ENCODE measurements around the gene TRPM3. TPM values are rescaled to one million over a fixed set of nuclear protein-coding genes. Genes with fewer than 3 reads are reported as not detected.

The TRPM3 gene
- total and polyA plus RNA-seq, 4 donors, result 0.07 to 0.89 (median 0.67) TPM

- Histone ChIP-seq H3K27me3 (ENCODE audit: control insufficient read depth in 4 of 4, insufficient read depth in 4 of 4, low read length in 3 of 4) (no peaks in the 10 kb centered on the region), H3K9me3 (ENCODE audit: control insufficient read depth in 4 of 4, low read length in 3 of 4) (no peaks in the 10 kb centered on the region), H3K27ac (ENCODE audit: low read depth in 1 of 2, low read length in 2 of 2) (no peak overlapping the region), H3K4me1 (ENCODE audit: control insufficient read depth in 4 of 4, insufficient read depth in 4 of 4, low read length in 3 of 4) (no peaks in the 10 kb centered on the region), H3K4me3 (ENCODE audit: low read depth in 1 of 3, low read length in 3 of 3) (no peak overlapping the region), H3K9ac (ENCODE audit: low read depth in 1 of 2, low read length in 2 of 2) (no peak overlapping the region), H3K36me3 (ENCODE audit: control insufficient read depth in 4 of 4, insufficient read depth in 3 of 4, low read depth in 1 of 4, low read length in 3 of 4) (no peaks in the 10 kb centered on the region)
- no peak for DNase-seq (ENCODE audit: low spot score)
- WGBS, result 88% methylated on average over 2 of the region's 2 CpGs
- TF ChIP-seq NR2F2 (IDR thresholded peaks at IDR 0.05) (no peak), GABPA (IDR thresholded peaks at IDR 0.05 in 1 of 2, conservative IDR thresholded peaks at IDR 0.05 in 1 of 2) (no peak), TAF1 (conservative IDR thresholded peaks at IDR 0.05) (no peak), EGR1 (IDR thresholded peaks at IDR 0.05; ENCODE audit: low read depth in 2 of 2) (no peak), JUND (IDR thresholded peaks at IDR 0.05) (no peak), REST (IDR thresholded peaks at IDR 0.05) (no peak), HNF4G (IDR thresholded peaks at IDR 0.05) (no peak), FOXA2 (IDR thresholded peaks at IDR 0.05) (no peak), SP1 (IDR thresholded peaks at IDR 0.05) (no peak), RXRA (IDR thresholded peaks at IDR 0.05) (no peak), ZBTB33 (IDR thresholded peaks at IDR 0.05) (no peak), ATF3 (IDR thresholded peaks at IDR 0.05) (no peak), MAX (IDR thresholded peaks at IDR 0.05) (no peak)
Measured at GRCh38 chr9:70683841-70684240, 437.6 kb downstream of the TRPM3 start.

- H3K27me3 ChIP-seq (ENCODE audit: control insufficient read depth in 4 of 4, insufficient read depth in 4 of 4, low read length in 3 of 4), result no peaks in the 10 kb centered on the region
- H3K4me1 ChIP-seq (ENCODE audit: control insufficient read depth in 4 of 4, insufficient read depth in 4 of 4, low read length in 3 of 4), result no peaks in the 10 kb centered on the region
- H3K27ac ChIP-seq (ENCODE audit: low read depth in 1 of 2, low read length in 2 of 2), result no peak overlapping the region
- H3K36me3 ChIP-seq (ENCODE audit: control insufficient read depth in 4 of 4, insufficient read depth in 3 of 4, low read depth in 1 of 4, low read length in 3 of 4), result no peaks in the 10 kb centered on the region
- no peak overlapping the region for H3K4me3 ChIP-seq (ENCODE audit: low read depth in 1 of 3, low read length in 3 of 3)
- no peak overlapping the region for H3K9ac ChIP-seq (ENCODE audit: low read depth in 1 of 2, low read length in 2 of 2)
- H3K9me3 ChIP-seq (ENCODE audit: control insufficient read depth in 4 of 4, low read length in 3 of 4), result no peaks in the 10 kb centered on the region
- no peak for DNase-seq (ENCODE audit: low spot score)
- TF ChIP-seq ZBTB33 (IDR thresholded peaks at IDR 0.05) (no peak), HNF4G (IDR thresholded peaks at IDR 0.05) (no peak), FOXA1 (IDR thresholded peaks at IDR 0.05) (no peak), TAF1 (conservative IDR thresholded peaks at IDR 0.05) (no peak), CTCF (IDR thresholded peaks at IDR 0.05; ENCODE audit: low read depth, low read length, missing input control) (no peak), NR2F2 (IDR thresholded peaks at IDR 0.05) (no peak), SP1 (IDR thresholded peaks at IDR 0.05) (no peak), RAD21 (IDR thresholded peaks at IDR 0.05) (no peak), YY1 (IDR thresholded peaks at IDR 0.05) (no peak), JUND (IDR thresholded peaks at IDR 0.05) (no peak), FOXA2 (IDR thresholded peaks at IDR 0.05) (no peak), MAX (IDR thresholded peaks at IDR 0.05) (no peak), HNF4A (conservative IDR thresholded peaks at IDR 0.05) (no peak), RXRA (IDR thresholded peaks at IDR 0.05) (no peak), EGR1 (IDR thresholded peaks at IDR 0.05; ENCODE audit: low read depth in 2 of 2) (no peak), REST (IDR thresholded peaks at IDR 0.05) (no peak)
Measured at GRCh38 chr9:70682298-70682697, 439.1 kb downstream of the TRPM3 start.

Measured in liver (tissue), 9 donors.